ENCODE results near the gene ASTL.

DNA sequence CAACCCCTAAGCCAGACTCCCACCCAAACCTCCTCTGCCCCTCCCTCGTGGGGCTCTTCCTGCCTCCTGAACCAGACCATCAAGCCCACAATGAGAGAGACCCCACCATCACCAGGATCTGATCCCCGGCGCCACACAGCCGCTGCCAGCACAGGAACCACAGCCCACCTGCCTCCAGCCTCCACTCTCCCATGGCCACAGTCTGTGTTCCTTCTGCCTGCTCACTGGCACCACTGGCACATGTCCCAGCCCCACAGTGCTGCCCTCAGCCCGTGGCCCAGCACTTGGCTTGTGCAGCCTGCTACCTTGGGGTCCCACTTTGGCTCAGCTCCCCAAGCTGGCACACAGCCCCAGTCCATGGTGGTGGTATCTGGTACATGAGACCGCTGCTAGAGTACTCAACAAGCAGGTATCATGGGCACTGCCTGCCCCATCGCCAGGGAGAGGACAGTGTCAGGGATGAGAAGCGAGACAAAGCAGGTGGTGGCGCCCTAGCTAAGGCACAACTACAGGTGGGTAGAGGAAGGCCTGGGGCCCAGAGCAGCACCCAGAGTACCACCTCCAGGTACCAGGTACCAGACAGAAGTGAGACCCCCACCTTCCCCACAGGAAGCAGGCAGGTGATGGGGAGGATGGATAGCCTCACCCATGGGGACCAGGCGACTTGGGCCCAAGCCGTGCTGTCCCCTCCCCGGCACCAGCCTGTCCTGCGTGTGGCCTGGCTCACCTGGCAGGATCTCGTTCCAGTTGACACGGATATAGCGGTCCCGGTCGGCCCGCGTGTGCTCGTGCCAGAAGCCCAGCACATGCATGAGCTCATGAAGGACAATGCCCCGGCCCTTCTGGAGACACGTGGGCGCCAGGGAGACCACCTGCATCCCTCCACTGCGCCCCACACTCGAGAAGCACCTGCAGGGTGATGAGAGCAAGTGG lies 6.2 kb downstream of the ASTL start:
- TF ChIP-seq, protein P1, sequence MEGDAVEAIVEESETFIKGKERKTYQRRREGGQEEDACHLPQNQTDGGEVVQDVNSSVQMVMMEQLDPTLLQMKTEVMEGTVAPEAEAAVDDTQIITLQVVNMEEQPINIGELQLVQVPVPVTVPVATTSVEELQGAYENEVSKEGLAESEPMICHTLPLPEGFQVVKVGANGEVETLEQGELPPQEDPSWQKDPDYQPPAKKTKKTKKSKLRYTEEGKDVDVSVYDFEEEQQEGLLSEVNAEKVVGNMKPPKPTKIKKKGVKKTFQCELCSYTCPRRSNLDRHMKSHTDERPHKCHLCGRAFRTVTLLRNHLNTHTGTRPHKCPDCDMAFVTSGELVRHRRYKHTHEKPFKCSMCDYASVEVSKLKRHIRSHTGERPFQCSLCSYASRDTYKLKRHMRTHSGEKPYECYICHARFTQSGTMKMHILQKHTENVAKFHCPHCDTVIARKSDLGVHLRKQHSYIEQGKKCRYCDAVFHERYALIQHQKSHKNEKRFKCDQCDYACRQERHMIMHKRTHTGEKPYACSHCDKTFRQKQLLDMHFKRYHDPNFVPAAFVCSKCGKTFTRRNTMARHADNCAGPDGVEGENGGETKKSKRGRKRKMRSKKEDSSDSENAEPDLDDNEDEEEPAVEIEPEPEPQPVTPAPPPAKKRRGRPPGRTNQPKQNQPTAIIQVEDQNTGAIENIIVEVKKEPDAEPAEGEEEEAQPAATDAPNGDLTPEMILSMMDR (IDR thresholded peaks at IDR 0.05): no peak
- no peak for TF ChIP-seq POLR2A (IDR thresholded peaks at IDR 0.05)

Measured in body of pancreas (tissue), 4 donors.